Measurements from ENCODE around the gene DLG2.

The DLG2 gene

GRCh38 chr11:83410605-83411565 lies 2216.3 kb downstream of the DLG2 start:
- Histone ChIP-seq H3K9me3 (no peaks in the 10 kb centered on the region), H3K27ac (no peak overlapping the region), H3K4me3 (ENCODE audit: low read depth in 1 of 2, low read length in 1 of 2) (no peak overlapping the region), H3K4me1 (ENCODE audit: control insufficient read depth in 1 of 2, insufficient read depth in 1 of 2, low read depth in 1 of 2, low read length in 1 of 2) (no peaks in the 10 kb centered on the region), H3K27me3 (no peaks in the 10 kb centered on the region), H3K36me3 (no peaks in the 10 kb centered on the region)
- TF ChIP-seq, protein P1, sequence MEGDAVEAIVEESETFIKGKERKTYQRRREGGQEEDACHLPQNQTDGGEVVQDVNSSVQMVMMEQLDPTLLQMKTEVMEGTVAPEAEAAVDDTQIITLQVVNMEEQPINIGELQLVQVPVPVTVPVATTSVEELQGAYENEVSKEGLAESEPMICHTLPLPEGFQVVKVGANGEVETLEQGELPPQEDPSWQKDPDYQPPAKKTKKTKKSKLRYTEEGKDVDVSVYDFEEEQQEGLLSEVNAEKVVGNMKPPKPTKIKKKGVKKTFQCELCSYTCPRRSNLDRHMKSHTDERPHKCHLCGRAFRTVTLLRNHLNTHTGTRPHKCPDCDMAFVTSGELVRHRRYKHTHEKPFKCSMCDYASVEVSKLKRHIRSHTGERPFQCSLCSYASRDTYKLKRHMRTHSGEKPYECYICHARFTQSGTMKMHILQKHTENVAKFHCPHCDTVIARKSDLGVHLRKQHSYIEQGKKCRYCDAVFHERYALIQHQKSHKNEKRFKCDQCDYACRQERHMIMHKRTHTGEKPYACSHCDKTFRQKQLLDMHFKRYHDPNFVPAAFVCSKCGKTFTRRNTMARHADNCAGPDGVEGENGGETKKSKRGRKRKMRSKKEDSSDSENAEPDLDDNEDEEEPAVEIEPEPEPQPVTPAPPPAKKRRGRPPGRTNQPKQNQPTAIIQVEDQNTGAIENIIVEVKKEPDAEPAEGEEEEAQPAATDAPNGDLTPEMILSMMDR (IDR thresholded peaks at IDR 0.05), result no peak

DNA sequence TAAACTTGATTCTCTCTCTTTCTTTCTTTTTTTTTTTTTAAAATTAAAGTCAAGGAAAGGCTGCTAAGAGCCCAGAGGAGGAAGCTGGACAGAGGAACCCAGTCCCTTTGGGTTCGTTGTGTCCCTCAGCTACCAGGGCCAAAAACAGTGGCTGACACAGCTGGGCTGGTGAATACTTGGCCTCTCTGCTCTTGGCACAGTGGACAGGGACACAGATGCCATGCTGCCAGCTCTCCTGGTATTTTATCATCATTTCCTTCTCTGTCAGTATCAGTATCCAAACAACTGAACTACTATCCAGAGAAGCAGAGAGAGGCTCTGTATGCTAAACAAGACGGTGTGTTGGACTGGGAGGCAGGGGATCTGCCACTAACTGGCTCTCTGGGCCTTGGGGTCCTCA lies 2217.3 kb downstream of the DLG2 start:
- no peaks in the 10 kb centered on the region for H3K36me3 ChIP-seq
- no peak overlapping the region for H3K4me3 ChIP-seq (ENCODE audit: low read depth in 1 of 2, low read length in 1 of 2)
- no peak overlapping the region for H3K27ac ChIP-seq
- H3K9me3 ChIP-seq, result no peaks in the 10 kb centered on the region
- H3K27me3 ChIP-seq, result no peaks in the 10 kb centered on the region
- H3K4me1 ChIP-seq (ENCODE audit: control insufficient read depth in 1 of 2, insufficient read depth in 1 of 2, low read depth in 1 of 2, low read length in 1 of 2), result no peaks in the 10 kb centered on the region
- TF ChIP-seq, protein P1 (IDR thresholded peaks at IDR 0.05), result no peak

- Histone ChIP-seq H3K9me3 (no peaks in the 10 kb centered on the region), H3K36me3 (no peaks in the 10 kb centered on the region), H3K4me3 (ENCODE audit: low read depth in 1 of 2, low read length in 1 of 2) (no peak overlapping the region), H3K27ac (no peak overlapping the region), H3K4me1 (ENCODE audit: control insufficient read depth in 1 of 2, insufficient read depth in 1 of 2, low read depth in 1 of 2, low read length in 1 of 2) (no peaks in the 10 kb centered on the region), H3K27me3 (no peaks in the 10 kb centered on the region)
- TF ChIP-seq, protein P1 (IDR thresholded peaks at IDR 0.05), result no peak
These were observed 2217.7 kb downstream of the DLG2 start for GRCh38 chr11:83409476-83409875.

DNA sequence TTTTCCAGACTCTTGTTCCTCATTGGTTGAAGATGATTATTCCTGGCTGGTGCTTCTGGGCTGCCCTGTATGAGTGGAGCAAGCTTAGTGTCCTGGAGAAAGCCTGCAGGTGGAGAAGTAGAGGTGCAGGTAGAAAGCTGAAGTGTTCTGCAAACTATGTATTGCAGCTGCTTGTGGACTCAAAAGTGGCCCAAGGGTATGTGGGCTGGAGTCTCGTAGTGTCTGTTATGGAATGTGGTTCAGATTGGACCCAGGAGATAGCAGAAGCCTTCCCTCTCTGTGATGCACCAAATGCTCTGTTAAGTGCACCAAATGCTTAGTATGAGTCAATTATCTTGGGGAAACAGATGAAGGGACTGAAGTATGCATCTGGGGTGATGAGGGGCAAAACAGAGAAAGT lies 2218.2 kb downstream of the DLG2 start:
- Histone ChIP-seq H3K36me3 (no peaks in the 10 kb centered on the region), H3K4me3 (ENCODE audit: low read depth in 1 of 2, low read length in 1 of 2) (no peak overlapping the region)
- TF ChIP-seq, protein P1 (IDR thresholded peaks at IDR 0.05), result no peak

More for the DNA sequence above, 2218.2 kb downstream of the DLG2 start:
- no peaks in the 10 kb centered on the region for H3K4me1 ChIP-seq (ENCODE audit: control insufficient read depth in 1 of 2, insufficient read depth in 1 of 2, low read depth in 1 of 2, low read length in 1 of 2)
- H3K27ac ChIP-seq, result no peak overlapping the region
- H3K27me3 ChIP-seq, result no peaks in the 10 kb centered on the region
- no peaks in the 10 kb centered on the region for H3K9me3 ChIP-seq

All from neutrophil (primary cell).